CD14-positive monocyte (primary cell): ENCODE measurements around the gene LTBP2. TPM values are rescaled to one million over a fixed set of nuclear protein-coding genes. Genes with fewer than 3 reads are reported as not detected.
A peak's percentile ranks its signal among the peaks of the same experiment; 100 is the strongest.

Experiments
- DNase-seq, 3 donors: peaks; one replicate each; pipeline ENCODE4 v3.0.0-alpha.2; 2011 to 2022
- H2AFZ ChIP-seq: 2 replicates; pipeline ENCODE4 v1.6.0; 2012; ENCODE audit warnings: mild to moderate bottlenecking, low read depth, low read length, inconsistent platforms; ENCODE audit not compliant: insufficient read depth, poor library complexity, severe bottlenecking
- H3K27ac ChIP-seq, 2 donors: 1 replicate in 1 of 2; 2 replicates in 1 of 2; pipeline ENCODE4 v1.5.1; 2012 to 2013; ENCODE audit warnings: low read length in 2 of 2, control low read depth in 1 of 2, inconsistent platforms in 1 of 2, low read depth in 1 of 2, mild to moderate bottlenecking in 1 of 2
- H3K27me3 ChIP-seq, 2 donors: one replicate each; pipeline versions ENCODE4 v1.6.0 to v1.6.1; 2011 to 2013; ENCODE audit warnings: low read length in 2 of 2; ENCODE audit not compliant: control insufficient read depth in 2 of 2, insufficient read depth in 2 of 2
- H3K36me3 ChIP-seq, 2 donors: replicated peaks in 1 of 2; 1 replicate in 1 of 2; 2 replicates in 1 of 2; pipeline versions ENCODE4 v1.5.1 to v1.6.1; 2012 to 2013; ENCODE audit warnings: low read length in 2 of 2, control low read depth in 1 of 2, inconsistent platforms in 1 of 2, mild to moderate bottlenecking in 1 of 2; ENCODE audit not compliant: insufficient read depth in 2 of 2, control insufficient read depth in 1 of 2
- H3K4me1 ChIP-seq, 2 donors: 1 replicate in 1 of 2; 2 replicates in 1 of 2; pipeline versions ENCODE4 v1.5.1 to v1.6.1; 2012 to 2013; ENCODE audit warnings: low read length in 2 of 2, control low read depth in 1 of 2, inconsistent platforms in 1 of 2, mild to moderate bottlenecking in 1 of 2, moderate library complexity in 1 of 2; ENCODE audit not compliant: insufficient read depth in 2 of 2, control insufficient read depth in 1 of 2
- H3K4me2 ChIP-seq: replicated peaks from 2 replicates; pipeline ENCODE3; 2012; ENCODE audit warnings: low read length, moderate library complexity, mild to moderate bottlenecking; ENCODE audit not compliant: poor library complexity, severe bottlenecking; ENCODE audit errors: extremely low read depth
- H3K4me3 ChIP-seq, 3 experiments: fragments of 200-600 bp in 1 of 3; sonication (generic) in 1 of 3; replicated peaks in 1 of 3; 1 replicate in 2 of 3; 2 replicates in 1 of 3; pipeline ENCODE4 v1.5.1; 2011 to 2013; ENCODE audit warnings: low read length in 3 of 3, mild to moderate bottlenecking in 3 of 3, control low read depth in 2 of 3, low read depth in 2 of 3, inconsistent platforms in 1 of 3, moderate library complexity in 1 of 3
- H3K79me2 ChIP-seq: 2 replicates; pipeline ENCODE4 v1.6.0; 2012; ENCODE audit warnings: mild to moderate bottlenecking, control low read depth, inconsistent platforms, low read length, moderate library complexity; ENCODE audit not compliant: insufficient read depth
- H3K9ac ChIP-seq: 2 replicates; pipeline ENCODE4 v1.6.0; 2017; ENCODE audit warnings: low read length, mild to moderate bottlenecking; ENCODE audit not compliant: insufficient read depth, poor library complexity, severe bottlenecking
- H3K9me3 ChIP-seq, 2 donors: replicated peaks in 1 of 2; 1 replicate in 1 of 2; 2 replicates in 1 of 2; pipeline versions ENCODE4 v1.5.1 to v1.6.1; 2012 to 2013; ENCODE audit warnings: low read length in 2 of 2, control low read depth in 1 of 2; ENCODE audit not compliant: control insufficient read depth in 1 of 2, insufficient read depth in 1 of 2
- H4K20me1 ChIP-seq: 2 replicates; pipeline ENCODE4 v1.6.0; 2012; ENCODE audit warnings: mild to moderate bottlenecking, low read length, control low read depth, moderate library complexity; ENCODE audit not compliant: insufficient read depth
- H3K27ac Mint-ChIP-seq, 7 donors: one replicate each; pipeline ENCODE4 v1.8.0; 2020; ENCODE audit warnings: mild to moderate bottlenecking in 7 of 7, mixed read lengths in 7 of 7, moderate library complexity in 6 of 7, inconsistent platforms in 2 of 7
- H3K27me3 Mint-ChIP-seq, 3 donors: one replicate each; pipeline ENCODE4 v1.8.0; 2021 to 2022; ENCODE audit warnings: low read depth in 3 of 3, mild to moderate bottlenecking in 3 of 3, mixed read lengths in 3 of 3, moderate library complexity in 3 of 3, inconsistent platforms in 1 of 3
- H3K36me3 Mint-ChIP-seq, 2 donors: one replicate each; pipeline ENCODE4 v1.8.0; 2020; ENCODE audit warnings: mixed read lengths in 2 of 2, inconsistent platforms in 1 of 2, mild to moderate bottlenecking in 1 of 2
- H3K4me1 Mint-ChIP-seq: one replicate; pipeline ENCODE4 v1.8.0; 2020; ENCODE audit warnings: mild to moderate bottlenecking, mixed read lengths
- H3K4me3 Mint-ChIP-seq, 2 donors: one replicate each; pipeline ENCODE4 v1.8.0; 2020; ENCODE audit warnings: mild to moderate bottlenecking in 2 of 2, mixed read lengths in 2 of 2, moderate library complexity in 1 of 2
- H3K9me3 Mint-ChIP-seq, 7 donors: one replicate each; pipeline ENCODE4 v1.8.0; 2020 to 2022; ENCODE audit warnings: mixed read lengths in 7 of 7, mild to moderate bottlenecking in 6 of 7, moderate library complexity in 6 of 7, inconsistent platforms in 2 of 7
- CTCF ChIP-seq: fragments of 200-600 bp; IDR thresholded peaks from one replicate; pipeline ENCODE4 v1.8.0; 2022; ENCODE audit warnings: antibody characterized with exemption, mild to moderate bottlenecking
- WGBS: methylation state at CpG from one replicate; pipeline ENCODE4 v1.1.5; 2013; ENCODE audit warnings: missing lambda C conversion rate; ENCODE audit not compliant: insufficient coverage; 5-methylcytosine and 5-hydroxymethylcytosine counted together
- intact Hi-C, 2 donors: fragments of 100-400 bp; cut with micrococcal nuclease; formaldehyde crosslinking; loops; one replicate each; pipeline versions ENCODE4 v1.15.0 to v1.15.1; 2023
- polyA plus RNA-seq, 3 donors: library from polyadenylated mRNA; depleted of rRNA in 1 of 3; unstranded in 2 of 3; stranded (reverse) in 1 of 3; fragments of 300-500 nt in 2 of 3; fragments of >200 nt in 1 of 3; fragmentation: Illumina TruSeq in 2 of 3; gene quantifications; 1 replicate in 2 of 3; 2 replicates in 1 of 3; pipeline ENCODE4 v1.2.3, GENCODE V29; 2012 to 2021

LTBP2 gene
- polyA plus RNA-seq, 3 donors: 0.04 to 0.24 (median 0.11) TPM

DNA sequence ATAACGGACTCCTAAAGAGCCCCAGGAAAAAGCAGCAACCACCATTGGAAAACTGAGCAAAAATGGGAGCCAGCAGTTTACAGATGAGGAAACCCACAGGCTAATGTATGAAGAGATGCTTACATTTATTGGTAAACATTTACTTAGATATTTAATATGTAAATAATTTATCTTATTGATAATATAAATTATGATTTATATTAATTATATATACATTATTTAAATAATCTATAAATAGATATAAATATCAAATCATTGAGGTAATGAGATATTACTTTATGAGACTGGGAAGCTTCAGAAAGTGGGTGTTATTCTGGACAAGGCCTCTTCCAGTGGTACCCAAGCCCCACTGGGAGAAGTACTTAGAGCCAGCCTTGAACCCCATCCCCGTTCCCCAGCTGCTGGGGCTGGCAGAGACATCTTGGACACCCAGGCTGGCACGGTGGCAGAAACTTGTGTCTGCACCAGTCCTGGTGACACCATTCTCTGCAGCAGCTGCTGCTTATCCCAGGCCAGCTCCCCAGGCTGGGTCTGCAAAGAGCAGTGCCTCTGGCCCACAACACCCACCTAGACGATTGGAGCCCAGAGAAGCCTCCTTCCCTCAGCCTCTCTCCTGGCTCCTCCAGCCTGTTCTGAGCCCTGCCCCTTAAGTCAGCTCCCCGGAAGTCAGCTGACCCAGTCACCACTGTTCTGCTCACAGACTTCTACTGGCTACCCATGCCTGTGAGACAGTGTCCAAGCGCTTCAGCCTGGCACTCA, 92.5 kb downstream of the LTBP2 start:
- H3K9ac ChIP-seq: no peak overlapping the region
- Mint-ChIP-seq H3K36me3 (no peaks in the 10 kb centered on the region), H3K4me3 (no peak overlapping the region), H3K27me3 (peaks cover 3 to 8% (median 4%) of the 10 kb centered on the region in 3 donors), H3K9me3 (no peaks in the 10 kb centered on the region), H3K27ac (peak overlapping the region in 1 of 7 donors; percentile 60), H3K4me1 (peaks cover 15% of the 10 kb centered on the region)
- no peaks in the 10 kb centered on the region for H3K9me3 ChIP-seq
- no peak for TF ChIP-seq CTCF
- no peak overlapping the region for H3K4me3 ChIP-seq
- no peak for DNase-seq
- intact Hi-C loops: no loop called here
- WGBS: 93% methylated on average over 5 of the region's 6 CpGs
- H3K36me3 ChIP-seq: no peaks in the 10 kb centered on the region
- H3K27ac ChIP-seq: no peak overlapping the region
- no peaks in the 10 kb centered on the region for H4K20me1 ChIP-seq
- H3K4me1 ChIP-seq: peaks cover 12 to 14% of the 10 kb centered on the region in 2 donors
- no peak overlapping the region for H3K4me2 ChIP-seq
- no peak overlapping the region for H2AFZ ChIP-seq
- H3K27me3 ChIP-seq: no peaks in the 10 kb centered on the region
- no peaks in the 10 kb centered on the region for H3K79me2 ChIP-seq

DNA sequence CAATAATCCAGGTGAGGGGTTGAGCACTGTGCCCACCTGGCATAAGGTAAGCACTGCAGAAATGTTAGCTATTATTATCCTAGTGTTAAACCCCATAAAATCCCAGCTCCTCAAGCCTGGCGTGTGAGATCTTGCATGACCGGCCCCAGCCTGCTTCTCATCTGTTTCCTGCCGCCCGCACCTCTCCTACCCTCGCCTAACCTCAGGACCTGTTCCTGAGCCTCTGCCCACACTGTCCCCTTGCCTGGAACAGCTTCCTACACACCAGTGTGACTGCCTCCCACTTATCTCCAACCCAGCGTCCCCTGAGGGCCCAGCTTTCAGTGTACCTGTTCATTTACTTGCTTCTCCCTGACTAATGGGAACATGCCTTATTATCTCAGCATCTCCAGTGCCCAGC, 93.8 kb downstream of the LTBP2 start:
- no peak overlapping the region for H3K4me2 ChIP-seq
- H2AFZ ChIP-seq: no peak overlapping the region
- H3K4me3 Mint-ChIP-seq: no peak overlapping the region
- peaks cover 23% of the 10 kb centered on the region for H3K4me1 Mint-ChIP-seq
- H3K9me3 ChIP-seq: no peaks in the 10 kb centered on the region
- H3K9me3 Mint-ChIP-seq: no peaks in the 10 kb centered on the region
- 26% methylated on average over 5 of the region's 6 CpGs for WGBS
- H3K27me3 Mint-ChIP-seq: peaks cover 3 to 7% (median 4%) of the 10 kb centered on the region in 3 donors
- no peaks in the 10 kb centered on the region for H3K36me3 ChIP-seq
- H3K9ac ChIP-seq: no peak overlapping the region
- no peaks in the 10 kb centered on the region for H3K36me3 Mint-ChIP-seq
- H3K27ac ChIP-seq: no peak overlapping the region
- H4K20me1 ChIP-seq: no peaks in the 10 kb centered on the region
- no peaks in the 10 kb centered on the region for H3K79me2 ChIP-seq
- H3K27me3 ChIP-seq: no peaks in the 10 kb centered on the region
- DNase-seq: no peak
- intact Hi-C loops: no loop called here
- no peak overlapping the region for H3K4me3 ChIP-seq
- peaks cover 20 to 23% of the 10 kb centered on the region in 2 donors for H3K4me1 ChIP-seq
- H3K27ac Mint-ChIP-seq: no peak overlapping the region
- TF ChIP-seq CTCF: no peak
